ENCODE results near the gene AFF1. TPM values are rescaled to one million over a fixed set of nuclear protein-coding genes. Genes with fewer than 3 reads are reported as not detected.

AFF1 gene
- total RNA-seq, 1 experiment from 2014 or later, result 23.9 TPM

DNA sequence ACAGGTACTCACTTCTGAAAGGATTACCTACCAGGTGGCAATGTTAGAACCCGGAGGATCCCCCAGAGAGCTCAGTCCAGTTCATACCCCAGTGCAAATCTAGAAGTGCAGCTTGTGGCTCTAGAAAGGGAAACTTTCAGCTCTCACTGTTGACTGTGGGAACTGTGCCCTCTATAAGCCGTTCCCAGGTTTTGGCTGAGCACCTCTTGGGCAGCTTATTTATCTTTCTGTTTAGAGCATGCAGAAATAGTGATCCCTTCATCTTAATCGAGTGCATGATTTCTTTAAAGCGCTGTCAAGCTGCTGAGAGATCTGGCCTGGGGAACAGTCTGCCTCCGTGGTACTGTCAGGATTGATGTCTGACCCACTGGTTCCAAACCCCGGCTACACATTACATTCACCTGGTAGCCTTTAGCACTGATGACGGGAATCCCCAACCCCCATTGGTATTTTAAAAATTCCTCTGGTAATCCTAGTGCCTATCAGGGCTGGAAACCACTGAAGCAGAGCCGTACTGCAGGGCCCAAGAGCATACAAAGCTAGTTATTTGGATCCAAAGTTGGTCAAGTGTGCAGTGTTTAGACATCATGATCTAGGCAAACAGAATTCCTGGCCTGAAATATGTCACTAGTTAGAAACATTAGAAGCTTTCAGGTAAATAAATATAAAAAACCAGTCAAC is 182.4 kb downstream of the AFF1 start:
- H3K27me3 ChIP-seq (ENCODE audit: control insufficient read depth, insufficient read depth, low read length), result no peaks in the 10 kb centered on the region
- no peak for ATAC-seq
- no TSS peak for BruUV-seq (replicated peaks)
- intact Hi-C loops (cut with micrococcal nuclease; ENCODE audit: unreplicated experiment) (no loop called here), in situ Hi-C loops (cut with HindIII; ENCODE audit: low pct_unique_long_range_greater_than_20kb, low sequenced_read_pairs) (no loop called here)
- POLR2A ChIA-PET, result no interaction called here
- H3K4me3 ChIP-seq (ENCODE audit: low read depth in 2 of 2, low read length in 2 of 2), result no peak overlapping the region
- TF ChIP-seq SIN3A (IDR thresholded peaks at IDR 0.05; ENCODE audit: borderline replicate concordance, insufficient read depth, low read depth, low read length) (no peak), TCF7L2 (IDR thresholded peaks at IDR 0.05; ENCODE audit: low read depth, low read length) (no peak)
- TF ChIP-seq, protein P1, sequence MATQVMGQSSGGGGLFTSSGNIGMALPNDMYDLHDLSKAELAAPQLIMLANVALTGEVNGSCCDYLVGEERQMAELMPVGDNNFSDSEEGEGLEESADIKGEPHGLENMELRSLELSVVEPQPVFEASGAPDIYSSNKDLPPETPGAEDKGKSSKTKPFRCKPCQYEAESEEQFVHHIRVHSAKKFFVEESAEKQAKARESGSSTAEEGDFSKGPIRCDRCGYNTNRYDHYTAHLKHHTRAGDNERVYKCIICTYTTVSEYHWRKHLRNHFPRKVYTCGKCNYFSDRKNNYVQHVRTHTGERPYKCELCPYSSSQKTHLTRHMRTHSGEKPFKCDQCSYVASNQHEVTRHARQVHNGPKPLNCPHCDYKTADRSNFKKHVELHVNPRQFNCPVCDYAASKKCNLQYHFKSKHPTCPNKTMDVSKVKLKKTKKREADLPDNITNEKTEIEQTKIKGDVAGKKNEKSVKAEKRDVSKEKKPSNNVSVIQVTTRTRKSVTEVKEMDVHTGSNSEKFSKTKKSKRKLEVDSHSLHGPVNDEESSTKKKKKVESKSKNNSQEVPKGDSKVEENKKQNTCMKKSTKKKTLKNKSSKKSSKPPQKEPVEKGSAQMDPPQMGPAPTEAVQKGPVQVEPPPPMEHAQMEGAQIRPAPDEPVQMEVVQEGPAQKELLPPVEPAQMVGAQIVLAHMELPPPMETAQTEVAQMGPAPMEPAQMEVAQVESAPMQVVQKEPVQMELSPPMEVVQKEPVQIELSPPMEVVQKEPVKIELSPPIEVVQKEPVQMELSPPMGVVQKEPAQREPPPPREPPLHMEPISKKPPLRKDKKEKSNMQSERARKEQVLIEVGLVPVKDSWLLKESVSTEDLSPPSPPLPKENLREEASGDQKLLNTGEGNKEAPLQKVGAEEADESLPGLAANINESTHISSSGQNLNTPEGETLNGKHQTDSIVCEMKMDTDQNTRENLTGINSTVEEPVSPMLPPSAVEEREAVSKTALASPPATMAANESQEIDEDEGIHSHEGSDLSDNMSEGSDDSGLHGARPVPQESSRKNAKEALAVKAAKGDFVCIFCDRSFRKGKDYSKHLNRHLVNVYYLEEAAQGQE (IDR thresholded peaks at IDR 0.05; ENCODE audit: insufficient read depth in 1 of 2, low read depth in 2 of 2, low read length in 1 of 2), result no peak
- CTCF ChIA-PET, result no interaction called here
- peaks cover 2% of the 10 kb centered on the region; the same call in 1 of the 2 replicates for H3K36me3 ChIP-seq (ENCODE audit: control insufficient read depth, insufficient read depth, low read length)
- H3K4me1 ChIP-seq (ENCODE audit: control insufficient read depth, insufficient read depth, low read length), result no peaks in the 10 kb centered on the region
- DNase-seq (ENCODE audit: low read depth, low spot score), result no peak
- H3K9me3 ChIP-seq (ENCODE audit: control insufficient read depth, insufficient read depth, low read depth, low read length), result no peaks in the 10 kb centered on the region
- no peak overlapping the region for H3K27ac ChIP-seq (ENCODE audit: low read length)

DNA sequence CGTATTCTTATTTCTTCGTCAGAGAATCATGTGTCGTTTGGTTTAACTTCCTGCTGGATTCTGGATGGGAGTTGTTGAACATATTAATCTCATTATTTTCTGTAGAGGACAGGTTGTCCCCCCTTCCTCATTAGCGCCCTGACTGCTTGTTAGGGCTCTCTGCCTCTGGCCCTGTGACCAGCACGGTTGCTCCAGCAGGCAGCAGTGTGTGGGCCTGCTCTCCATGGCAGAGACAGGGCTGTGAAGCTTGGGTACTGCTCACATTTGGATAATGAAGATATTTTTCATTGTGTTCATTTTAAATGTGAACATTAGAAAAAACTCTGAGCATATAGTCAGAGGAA is 182.9 kb downstream of the AFF1 start:
- Histone ChIP-seq H3K4me1 (ENCODE audit: control insufficient read depth, insufficient read depth, low read length) (no peaks in the 10 kb centered on the region), H3K27me3 (ENCODE audit: control insufficient read depth, insufficient read depth, low read length) (no peaks in the 10 kb centered on the region), H3K4me3 (ENCODE audit: low read depth in 2 of 2, low read length in 2 of 2) (no peak overlapping the region), H3K36me3 (ENCODE audit: control insufficient read depth, insufficient read depth, low read length) (peaks cover 2% of the 10 kb centered on the region; the same call in 1 of the 2 replicates), H3K9me3 (ENCODE audit: control insufficient read depth, insufficient read depth, low read depth, low read length) (no peaks in the 10 kb centered on the region), H3K27ac (ENCODE audit: low read length) (no peak overlapping the region)
- TF ChIP-seq, protein P1 (IDR thresholded peaks at IDR 0.05; ENCODE audit: insufficient read depth in 1 of 2, low read depth in 2 of 2, low read length in 1 of 2), result no peak
- TF ChIP-seq TCF7L2 (IDR thresholded peaks at IDR 0.05; ENCODE audit: low read depth, low read length) (no peak), SIN3A (IDR thresholded peaks at IDR 0.05; ENCODE audit: borderline replicate concordance, insufficient read depth, low read depth, low read length) (no peak), POLR2AphosphoS5 (IDR thresholded peaks at IDR 0.05; ENCODE audit: low read depth, low read length) (no peak)
- TF ChIP-seq, protein P2, sequence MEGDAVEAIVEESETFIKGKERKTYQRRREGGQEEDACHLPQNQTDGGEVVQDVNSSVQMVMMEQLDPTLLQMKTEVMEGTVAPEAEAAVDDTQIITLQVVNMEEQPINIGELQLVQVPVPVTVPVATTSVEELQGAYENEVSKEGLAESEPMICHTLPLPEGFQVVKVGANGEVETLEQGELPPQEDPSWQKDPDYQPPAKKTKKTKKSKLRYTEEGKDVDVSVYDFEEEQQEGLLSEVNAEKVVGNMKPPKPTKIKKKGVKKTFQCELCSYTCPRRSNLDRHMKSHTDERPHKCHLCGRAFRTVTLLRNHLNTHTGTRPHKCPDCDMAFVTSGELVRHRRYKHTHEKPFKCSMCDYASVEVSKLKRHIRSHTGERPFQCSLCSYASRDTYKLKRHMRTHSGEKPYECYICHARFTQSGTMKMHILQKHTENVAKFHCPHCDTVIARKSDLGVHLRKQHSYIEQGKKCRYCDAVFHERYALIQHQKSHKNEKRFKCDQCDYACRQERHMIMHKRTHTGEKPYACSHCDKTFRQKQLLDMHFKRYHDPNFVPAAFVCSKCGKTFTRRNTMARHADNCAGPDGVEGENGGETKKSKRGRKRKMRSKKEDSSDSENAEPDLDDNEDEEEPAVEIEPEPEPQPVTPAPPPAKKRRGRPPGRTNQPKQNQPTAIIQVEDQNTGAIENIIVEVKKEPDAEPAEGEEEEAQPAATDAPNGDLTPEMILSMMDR (IDR thresholded peaks at IDR 0.05), result no peak
- DNase-seq (ENCODE audit: low read depth, low spot score), result no peak
- in situ Hi-C loops (cut with HindIII; ENCODE audit: low pct_unique_long_range_greater_than_20kb, low sequenced_read_pairs) (no loop called here), intact Hi-C loops (cut with micrococcal nuclease; ENCODE audit: unreplicated experiment) (no loop called here)
- ChIA-PET POLR2A (no interaction called here), CTCF (no interaction called here)
- no peak for ATAC-seq
- BruUV-seq (replicated peaks), result no TSS peak

Data from Panc1 (cell line).